ENCODE measurements around the gene STK35. TPM values are rescaled to one million over a fixed set of nuclear protein-coding genes. Genes with fewer than 3 reads are reported as not detected.

Gene STK35
- total and polyA plus RNA-seq, 2 experiments from 2014 or later, result 14.2 to 59.7 TPM

GRCh38 chr20:2080532-2081224 is 20.9 kb upstream of the STK35 start (continued):
- TF ChIP-seq NANOG (IDR thresholded peaks at IDR 0.05; ENCODE audit: borderline replicate concordance), result no peak
- TF ChIP-seq, protein P1, sequence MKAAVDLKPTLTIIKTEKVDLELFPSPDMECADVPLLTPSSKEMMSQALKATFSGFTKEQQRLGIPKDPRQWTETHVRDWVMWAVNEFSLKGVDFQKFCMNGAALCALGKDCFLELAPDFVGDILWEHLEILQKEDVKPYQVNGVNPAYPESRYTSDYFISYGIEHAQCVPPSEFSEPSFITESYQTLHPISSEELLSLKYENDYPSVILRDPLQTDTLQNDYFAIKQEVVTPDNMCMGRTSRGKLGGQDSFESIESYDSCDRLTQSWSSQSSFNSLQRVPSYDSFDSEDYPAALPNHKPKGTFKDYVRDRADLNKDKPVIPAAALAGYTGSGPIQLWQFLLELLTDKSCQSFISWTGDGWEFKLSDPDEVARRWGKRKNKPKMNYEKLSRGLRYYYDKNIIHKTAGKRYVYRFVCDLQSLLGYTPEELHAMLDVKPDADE (IDR thresholded peaks at IDR 0.05), result no peak
- TF ChIP-seq, protein P2, sequence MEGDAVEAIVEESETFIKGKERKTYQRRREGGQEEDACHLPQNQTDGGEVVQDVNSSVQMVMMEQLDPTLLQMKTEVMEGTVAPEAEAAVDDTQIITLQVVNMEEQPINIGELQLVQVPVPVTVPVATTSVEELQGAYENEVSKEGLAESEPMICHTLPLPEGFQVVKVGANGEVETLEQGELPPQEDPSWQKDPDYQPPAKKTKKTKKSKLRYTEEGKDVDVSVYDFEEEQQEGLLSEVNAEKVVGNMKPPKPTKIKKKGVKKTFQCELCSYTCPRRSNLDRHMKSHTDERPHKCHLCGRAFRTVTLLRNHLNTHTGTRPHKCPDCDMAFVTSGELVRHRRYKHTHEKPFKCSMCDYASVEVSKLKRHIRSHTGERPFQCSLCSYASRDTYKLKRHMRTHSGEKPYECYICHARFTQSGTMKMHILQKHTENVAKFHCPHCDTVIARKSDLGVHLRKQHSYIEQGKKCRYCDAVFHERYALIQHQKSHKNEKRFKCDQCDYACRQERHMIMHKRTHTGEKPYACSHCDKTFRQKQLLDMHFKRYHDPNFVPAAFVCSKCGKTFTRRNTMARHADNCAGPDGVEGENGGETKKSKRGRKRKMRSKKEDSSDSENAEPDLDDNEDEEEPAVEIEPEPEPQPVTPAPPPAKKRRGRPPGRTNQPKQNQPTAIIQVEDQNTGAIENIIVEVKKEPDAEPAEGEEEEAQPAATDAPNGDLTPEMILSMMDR (conservative IDR thresholded peaks at IDR 0.05; ENCODE audit: low read depth in 2 of 2), result no peak
- TF ChIP-seq POLR2AphosphoS5 (IDR thresholded peaks at IDR 0.05; ENCODE audit: low read depth), result no peak
- no peak for TF ChIP-seq EZH2phosphoT487 (IDR thresholded peaks at IDR 0.05; ENCODE audit: unreplicated experiment)
- no peak for TF ChIP-seq ZNF331 (CRISPR knock-in tag; IDR thresholded peaks at IDR 0.05; ENCODE audit: low read depth)
- TF ChIP-seq EZH2 (IDR thresholded peaks at IDR 0.05; ENCODE audit: low read depth, unreplicated experiment), result no peak

DNA sequence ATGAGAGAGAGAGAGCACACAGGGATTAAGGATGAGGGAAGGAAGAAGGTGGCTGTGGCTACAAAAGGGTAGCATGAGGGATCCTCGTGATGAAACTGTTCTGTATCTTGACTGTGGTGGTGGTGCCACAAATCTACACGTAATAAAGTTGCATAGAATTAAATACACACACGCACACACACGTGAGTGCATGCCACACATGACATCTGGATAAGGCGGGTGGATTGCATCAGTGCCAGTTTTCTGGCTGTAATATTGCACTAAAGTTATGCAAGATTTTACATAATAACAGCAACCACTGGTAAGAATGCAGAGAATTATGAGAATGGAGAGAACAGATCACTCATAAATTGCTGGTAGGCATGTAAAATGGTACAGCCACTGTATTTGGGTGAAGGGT is 16.9 kb upstream of the STK35 start:
- Mint-ChIP-seq H3K4me3 (no peak overlapping the region), H3K27me3 (ENCODE audit: insufficient read depth, low read depth, poor library complexity) (peaks cover 3% of the 10 kb centered on the region), H3K9me3 (no peaks in the 10 kb centered on the region; the same call in 2 of the 3 replicates), H3K27ac (no peak overlapping the region), H3K4me1 (peaks cover 22% of the 10 kb centered on the region), H3K36me3 (ENCODE audit: low read depth) (no peaks in the 10 kb centered on the region)
- peaks cover 15% of the 10 kb centered on the region for H3K4me1 ChIP-seq (ENCODE audit: insufficient read depth)
- no peak overlapping the region for H3K4me2 ChIP-seq
- no peaks in the 10 kb centered on the region for H3K27me3 ChIP-seq (ENCODE audit: insufficient read depth)
- H3K36me3 ChIP-seq (ENCODE audit: insufficient read depth), result no peaks in the 10 kb centered on the region
- ATAC-seq (no peak), DNase-seq (ENCODE audit: low spot score) (no peak)
- H3K9me2 ChIP-seq (ENCODE audit: insufficient read depth), result no peaks in the 10 kb centered on the region
- H3K27ac ChIP-seq (ENCODE audit: low read depth), result no peak overlapping the region
- H2AFZ ChIP-seq, result no peak overlapping the region
- no peaks in the 10 kb centered on the region for H3K79me2 ChIP-seq (replicated peaks; ENCODE audit: insufficient read depth)
- H4K20me1 ChIP-seq (replicated peaks; ENCODE audit: insufficient read depth), result no peaks in the 10 kb centered on the region
- H3K4me3 ChIP-seq, result no peak overlapping the region
- H3F3A ChIP-seq (replicated peaks; ENCODE audit: low read depth), result no peaks in the 10 kb centered on the region
- TF ChIP-seq ZNF331 (CRISPR knock-in tag; IDR thresholded peaks at IDR 0.05; ENCODE audit: low read depth) (no peak), JUNB (IDR thresholded peaks at IDR 0.05; ENCODE audit: unreplicated experiment) (no peak), POLR2AphosphoS5 (IDR thresholded peaks at IDR 0.05; ENCODE audit: low read depth) (no peak), EZH2 (IDR thresholded peaks at IDR 0.05; ENCODE audit: low read depth, unreplicated experiment) (no peak), ZNF462 (CRISPR knock-in tag; IDR thresholded peaks at IDR 0.05) (no peak), STAT1 (IDR thresholded peaks at IDR 0.05; ENCODE audit: unreplicated experiment) (no peak)
- TF ChIP-seq, protein P1 (IDR thresholded peaks at IDR 0.05), result no peak
